Right renal pelvis (tissue), 4 donors: ENCODE results near the gene PITX1. TPM values are rescaled to one million over a fixed set of nuclear protein-coding genes. Genes with fewer than 3 reads are reported as not detected.

ENCODE experiments used
- DNase-seq, 4 donors: peaks; one replicate each; pipeline ENCODE4 v3.0.0-alpha.2; 2013; ENCODE audit warnings: low read depth in 4 of 4, low spot score in 3 of 4, missing footprints in 1 of 4
- polyA plus RNA-seq, 4 donors: library from polyadenylated mRNA; unstranded; fragments of 120-200 nt; gene quantifications; one replicate each; pipeline ENCODE4 v1.2.1, GENCODE V29; 2013; ENCODE audit not compliant: insufficient read length in 4 of 4

Gene PITX1
- polyA plus RNA-seq, 4 donors = 0.05 TPM; not detected in 3

- DNase-seq = no peak
Observed at GRCh38 chr5:135030123-135030955, 3.7 kb downstream of the PITX1 start.

GRCh38 chr5:135029477-135030122 is 4.4 kb downstream of the PITX1 start:
- no peak for DNase-seq

DNA sequence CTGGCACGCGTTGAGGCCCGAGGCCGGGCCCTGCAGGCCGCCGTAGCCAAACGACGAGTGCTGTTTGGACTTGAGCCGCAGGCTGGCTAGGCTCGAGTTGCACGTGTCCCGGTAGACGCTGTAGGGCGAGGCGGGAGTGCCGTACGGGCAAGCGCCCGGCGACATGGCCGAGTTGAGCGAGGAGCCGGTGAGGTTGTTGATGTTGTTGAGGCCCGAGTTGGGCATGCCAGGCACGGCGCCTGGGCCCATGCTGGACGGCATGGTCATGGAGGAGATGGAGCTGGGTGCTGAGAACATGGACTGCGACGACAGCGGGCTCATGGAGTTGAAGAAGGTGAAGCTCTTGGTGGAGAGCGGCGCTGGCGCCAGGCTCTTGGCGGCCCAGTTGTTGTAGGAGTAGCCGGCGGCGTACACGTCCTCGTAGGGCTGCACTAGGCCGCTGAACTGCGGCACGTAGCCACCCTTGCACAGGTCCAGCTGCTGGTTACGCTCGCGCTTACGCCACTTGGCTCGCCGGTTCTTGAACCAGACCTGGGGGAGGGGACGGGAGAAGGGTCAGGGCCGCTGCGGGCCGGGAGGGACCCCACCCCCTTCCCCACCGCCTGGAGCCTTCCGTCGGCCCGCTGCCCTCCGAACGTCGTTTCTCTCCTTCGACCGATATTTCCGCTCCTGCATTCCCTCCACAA is 5.1 kb downstream of the PITX1 start:
- no peak for DNase-seq

- no peak for DNase-seq
Observed at GRCh38 chr5:135027697-135028615, 6.1 kb downstream of the PITX1 start.

DNA sequence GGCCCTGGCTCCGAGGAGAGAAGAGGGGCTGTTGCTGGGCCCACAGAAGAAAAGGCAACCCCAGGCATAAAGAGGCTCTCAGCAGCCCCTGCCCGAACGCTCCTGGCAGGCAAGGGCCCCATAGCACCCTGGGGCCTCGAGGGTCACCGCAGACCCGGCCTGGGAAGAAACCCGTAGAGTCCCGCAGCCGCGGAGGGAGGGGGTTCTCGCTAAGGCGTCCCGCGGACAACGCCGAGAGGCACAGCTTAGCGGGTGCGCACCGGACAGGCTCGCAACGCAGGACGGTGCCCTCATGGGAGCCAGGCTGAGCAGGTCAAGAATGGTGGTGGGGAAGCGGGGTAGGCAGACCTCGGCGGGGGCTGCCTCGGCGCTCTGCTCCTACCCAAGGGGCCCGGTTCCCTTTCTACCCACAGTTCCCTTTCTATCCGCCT is 6.7 kb downstream of the PITX1 start:
- DNase-seq = no peak

GRCh38 chr5:135026645-135027265 is 7.3 kb downstream of the PITX1 start:
- no peak for DNase-seq

DNA sequence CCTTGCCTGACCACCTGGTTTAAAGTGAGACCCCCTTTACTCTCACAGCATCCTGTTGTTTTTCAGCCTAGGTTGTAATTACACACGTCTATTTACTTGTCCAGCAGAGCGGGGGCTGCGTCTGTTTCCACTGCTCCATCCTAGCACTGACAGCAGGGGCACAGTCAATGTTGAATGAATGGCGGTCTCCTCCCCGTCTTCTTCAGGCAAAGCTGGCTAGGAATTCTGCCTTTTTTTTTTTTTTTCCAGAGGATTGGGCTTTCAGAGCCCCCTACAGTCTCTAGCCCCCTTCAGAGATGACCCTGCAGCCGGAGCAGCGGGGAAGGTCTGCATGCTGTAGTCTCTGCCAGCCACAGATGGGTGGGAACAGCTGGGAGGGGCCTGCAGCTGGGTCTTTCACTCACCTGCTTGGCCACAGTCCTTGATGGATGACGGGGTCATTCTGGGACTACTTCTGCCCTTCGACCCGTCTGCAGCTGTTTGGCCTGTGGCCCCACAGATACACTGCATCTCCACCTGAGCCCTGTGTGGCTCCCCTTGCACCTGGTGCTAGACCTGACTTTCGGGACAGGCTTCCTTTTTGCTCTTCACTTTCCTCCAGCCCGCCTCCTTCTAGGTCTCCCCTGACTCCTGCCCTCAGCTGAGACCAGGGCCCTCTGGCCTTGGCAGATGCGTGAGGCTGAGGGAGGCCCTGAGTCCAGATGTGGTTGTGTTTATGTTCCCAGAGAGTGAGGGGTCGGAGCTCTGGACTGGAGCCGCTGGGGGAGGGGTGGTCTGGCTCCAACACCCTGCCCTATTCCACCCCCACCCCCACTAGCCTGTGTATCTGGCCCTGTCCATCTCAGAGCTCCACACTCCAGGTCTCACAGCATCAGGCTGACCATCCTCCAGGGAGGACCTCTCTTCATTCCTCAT is 8.0 kb downstream of the PITX1 start:
- no peak for DNase-seq

DNA sequence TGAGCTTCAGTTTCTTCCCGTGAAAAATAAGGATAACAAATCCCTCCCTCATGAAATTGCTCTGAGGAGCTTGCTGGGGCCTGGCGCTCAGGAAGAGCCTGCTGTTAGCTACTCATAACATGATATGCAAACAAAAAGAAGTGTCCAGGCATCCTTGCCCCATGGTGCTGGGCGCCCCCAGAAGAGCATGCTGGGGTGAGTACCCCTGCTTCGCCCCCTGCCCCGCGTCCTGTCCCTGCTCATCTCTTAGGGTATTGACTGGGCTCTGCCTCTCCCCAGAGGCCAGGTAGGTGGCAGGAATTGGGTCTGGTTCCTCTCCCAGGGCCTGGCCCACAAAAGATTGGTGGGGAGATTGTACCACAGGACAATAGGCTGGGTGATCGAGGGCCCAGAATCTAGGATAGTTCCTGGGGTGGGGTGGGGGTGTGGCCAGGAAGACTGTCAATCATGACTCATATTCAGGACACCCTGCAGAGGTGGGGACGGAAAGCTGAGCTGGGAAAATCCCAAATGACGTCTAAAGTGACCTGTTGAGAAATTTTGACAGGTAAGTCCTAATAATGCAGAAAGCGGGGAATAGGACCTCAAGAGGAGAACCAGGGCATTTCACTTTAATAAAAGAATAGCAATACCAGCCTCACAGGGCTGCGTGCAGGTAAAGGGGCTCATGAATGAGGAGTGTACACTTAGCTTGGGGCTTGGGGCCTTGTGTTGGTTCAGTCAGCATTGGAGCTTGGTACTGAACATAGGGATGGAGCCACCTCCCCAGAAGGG is 8.9 kb downstream of the PITX1 start:
- DNase-seq = no peak

DNA sequence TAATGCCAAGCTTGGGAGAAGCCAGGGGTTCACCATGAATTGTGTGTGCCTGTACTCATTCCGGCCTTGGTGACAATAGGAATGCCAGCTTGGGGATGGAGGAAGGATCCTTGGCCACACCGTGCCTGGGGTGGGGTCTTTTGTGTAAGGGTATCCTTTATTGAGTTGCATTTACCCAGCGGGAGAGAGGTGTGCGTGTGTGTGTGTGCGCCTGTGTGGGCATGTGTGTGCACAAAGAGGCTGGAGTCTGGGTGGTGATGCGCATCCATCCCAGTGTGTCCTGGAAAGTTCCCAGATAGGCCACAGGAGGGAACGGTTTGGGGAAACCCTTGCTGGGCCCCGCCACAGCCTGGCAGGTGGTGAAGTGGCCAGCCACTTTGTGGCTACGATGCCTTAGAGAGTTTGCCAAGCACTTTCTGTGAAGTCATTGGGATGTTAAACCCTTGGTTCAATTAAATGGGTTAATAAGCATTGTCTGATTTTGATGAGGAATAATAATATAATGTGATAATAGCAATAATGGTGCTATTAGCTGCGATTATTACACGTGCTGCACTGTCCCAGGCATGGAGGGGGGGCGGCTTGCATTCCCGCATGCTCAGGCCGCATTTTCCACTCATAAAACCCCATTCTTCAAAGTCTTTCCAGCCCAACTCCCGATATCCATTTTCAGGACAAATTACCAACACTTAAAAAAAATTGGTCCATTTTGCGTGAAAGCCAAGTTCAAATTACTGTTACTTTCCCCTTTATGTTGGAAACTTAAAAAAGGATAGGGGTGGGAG is 13.7 kb downstream of the PITX1 start:
- no peak for DNase-seq

GRCh38 chr5:135019314-135019713 is 14.7 kb downstream of the PITX1 start:
- no peak for DNase-seq

GRCh38 chr5:135018457-135018856 is 15.6 kb downstream of the PITX1 start:
- no peak for DNase-seq

DNA sequence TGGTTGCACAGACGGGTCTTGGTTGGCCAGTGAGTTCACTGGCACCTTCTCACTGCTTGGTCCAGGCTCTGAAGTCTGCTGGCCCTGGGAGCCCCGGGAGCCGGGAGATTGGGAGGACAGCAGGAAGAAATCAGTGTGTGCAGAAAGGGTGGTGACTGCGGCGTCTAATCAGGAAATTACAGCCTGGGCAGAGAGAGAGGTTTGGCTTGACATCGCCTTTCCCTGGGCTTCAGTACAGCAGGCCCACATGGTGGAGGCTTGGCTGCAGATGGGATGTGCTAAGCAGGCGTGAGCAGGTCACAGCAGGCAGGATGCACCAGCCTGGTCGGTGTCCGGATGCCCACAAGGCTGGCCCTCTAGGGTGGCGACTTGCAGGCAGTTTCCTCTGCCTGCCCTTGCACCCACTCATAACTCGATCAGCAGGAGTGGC is 17.2 kb downstream of the PITX1 start:
- DNase-seq = no peak

DNA sequence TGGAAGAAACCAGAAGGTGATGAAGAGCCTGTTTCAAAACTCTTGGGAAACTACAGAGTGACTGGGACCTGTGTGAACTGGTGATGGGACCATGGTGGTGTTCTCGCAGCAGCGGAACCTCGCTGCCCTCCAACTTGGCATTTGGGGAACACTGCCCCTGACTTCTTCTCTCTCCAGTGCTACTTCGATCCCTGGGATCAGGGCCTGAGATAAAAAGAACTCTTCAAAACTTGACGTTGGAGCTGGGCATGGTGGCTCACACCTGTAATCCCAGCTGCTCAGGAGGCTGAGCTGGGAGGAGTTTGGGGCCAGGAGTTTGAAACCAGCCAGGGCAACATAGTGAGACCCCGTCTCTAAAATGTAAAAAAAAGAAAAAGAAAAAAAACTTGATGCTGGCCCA is 18.1 kb downstream of the PITX1 start:
- no peak for DNase-seq

DNA sequence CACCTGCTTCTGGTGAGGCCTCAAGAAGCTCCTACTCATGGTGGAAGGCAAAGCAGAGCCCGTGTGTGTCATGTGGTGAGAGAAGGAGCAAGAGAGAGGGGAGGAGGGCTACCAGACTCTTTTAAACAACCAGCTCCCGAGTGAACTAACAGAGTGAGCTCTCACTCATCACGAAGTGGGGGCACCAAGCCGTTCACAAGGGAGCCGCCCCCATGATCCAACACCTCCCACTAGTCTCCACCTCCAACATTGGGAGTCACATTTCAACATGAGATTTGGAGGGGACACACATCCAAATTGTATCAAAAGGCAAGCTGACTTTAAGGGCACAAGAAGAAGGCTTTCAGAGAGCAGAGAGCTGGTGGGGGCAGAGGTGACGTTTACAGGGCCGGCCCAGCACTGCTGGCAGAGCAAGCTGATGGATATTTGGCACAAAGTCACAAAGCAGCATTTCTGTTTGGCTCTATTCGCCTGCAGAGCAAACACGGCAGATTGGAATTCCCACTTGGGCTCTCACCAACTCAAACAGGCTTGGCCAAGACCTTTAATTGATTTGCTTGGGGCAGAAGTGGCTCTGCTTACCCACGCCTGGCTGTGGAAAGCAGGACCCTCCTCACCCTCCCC is 20.0 kb downstream of the PITX1 start:
- no peak for DNase-seq

GRCh38 chr5:135013445-135013844 is 20.6 kb downstream of the PITX1 start:
- DNase-seq = no peak

GRCh38 chr5:135012951-135013391 is 21.1 kb downstream of the PITX1 start:
- no peak for DNase-seq

DNA sequence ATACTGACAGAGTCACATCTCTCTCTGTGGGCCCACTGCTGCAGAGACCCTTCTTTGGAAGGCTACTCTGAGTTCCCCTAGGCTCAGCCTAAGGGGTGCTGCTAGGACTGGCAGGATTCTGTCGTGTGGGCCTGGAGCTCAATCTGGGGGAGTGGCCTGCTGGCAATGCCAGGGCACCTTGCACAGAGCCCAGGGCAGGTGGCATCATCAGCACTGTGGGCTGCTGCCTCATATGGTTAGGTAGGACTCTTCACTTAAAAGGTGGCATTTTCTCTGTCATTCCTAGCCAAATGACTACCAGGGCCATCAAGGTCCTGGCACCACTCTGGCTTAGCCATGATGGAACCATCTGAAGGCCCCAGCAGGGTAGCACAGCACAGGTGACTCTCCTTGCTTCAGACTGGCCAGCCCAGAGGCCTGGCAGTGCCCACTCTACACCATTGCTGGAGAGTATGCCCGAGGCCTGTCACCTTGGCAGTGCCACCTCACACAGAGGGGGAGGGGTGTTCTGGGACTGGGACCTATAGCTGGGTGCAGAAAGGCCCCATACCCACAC is 21.9 kb downstream of the PITX1 start:
- DNase-seq = no peak
